ENCODE data around the gene DHCR7.
"Not testable (repeated sequence)": the region's sequence is repeated elsewhere in the genome, so short reads cannot be mapped to it uniquely, and the experiment has no call there.

Gene DHCR7

GRCh38 chr11:71436861-71437260 lies 11.3 kb downstream of the DHCR7 start:
- no peak for FAIRE-seq

- no peak for FAIRE-seq
Observed at GRCh38 chr11:71435278-71435951, 12.8 kb downstream of the DHCR7 start.

- FAIRE-seq: no peak
Observed at GRCh38 chr11:71434576-71435130, 13.5 kb downstream of the DHCR7 start.

- FAIRE-seq: no peak
Observed at GRCh38 chr11:71433648-71434450, 14.3 kb downstream of the DHCR7 start.

GRCh38 chr11:71432761-71433647 lies 15.2 kb downstream of the DHCR7 start:
- FAIRE-seq: no peak

- no peak for FAIRE-seq
Observed at GRCh38 chr11:71431271-71431670, 16.9 kb downstream of the DHCR7 start.

GRCh38 chr11:71430166-71430565 lies 18.0 kb downstream of the DHCR7 start:
- FAIRE-seq: no peak

GRCh38 chr11:71429701-71430100 lies 18.5 kb downstream of the DHCR7 start:
- no peak for FAIRE-seq

- no peak for FAIRE-seq
Observed at GRCh38 chr11:71428861-71429435, 19.2 kb downstream of the DHCR7 start.

- FAIRE-seq: no peak
Observed at GRCh38 chr11:71426413-71426812, 21.8 kb downstream of the DHCR7 start.

- no peak for FAIRE-seq
Observed at GRCh38 chr11:71425860-71426259, 22.3 kb downstream of the DHCR7 start.

- FAIRE-seq: no peak
Observed at GRCh38 chr11:71425409-71425808, 22.8 kb downstream of the DHCR7 start.

- no peak for FAIRE-seq
Observed at GRCh38 chr11:71423181-71423790, 24.9 kb downstream of the DHCR7 start.

- not testable (repeated sequence) for FAIRE-seq
Observed at GRCh38 chr11:71422318-71422717, 25.9 kb downstream of the DHCR7 start.

- no peak for FAIRE-seq
Observed at GRCh38 chr11:71421392-71421950, 26.7 kb downstream of the DHCR7 start.

GRCh38 chr11:71420455-71421241 lies 27.5 kb downstream of the DHCR7 start:
- FAIRE-seq: no peak

- no peak for FAIRE-seq
Observed at GRCh38 chr11:71418643-71419042, 29.6 kb downstream of the DHCR7 start.

- FAIRE-seq: no peak
Observed at GRCh38 chr11:71414645-71415044, 33.5 kb downstream of the DHCR7 start.

GRCh38 chr11:71410363-71410966 lies 37.7 kb downstream of the DHCR7 start:
- FAIRE-seq: no peak

- no peak for FAIRE-seq
Observed at GRCh38 chr11:71408826-71409225, 39.4 kb downstream of the DHCR7 start.

- no peak for FAIRE-seq
Observed at GRCh38 chr11:71407356-71407755, 40.8 kb downstream of the DHCR7 start.

All from TTC549 (cell line).